Eye (tissue), 1 donor: ENCODE data around the gene USP47.

Experiments used
- DNase-seq: peaks from one replicate; pipeline ENCODE4 v3.0.0-alpha.2; 2015

Gene USP47

GRCh38 chr11:11866203-11866602, 24.4 kb downstream of the USP47 start:
- no peak for DNase-seq

GRCh38 chr11:11867720-11868119, 25.9 kb downstream of the USP47 start:
- DNase-seq = no peak

GRCh38 chr11:11871991-11872401, 30.2 kb downstream of the USP47 start:
- DNase-seq = no peak

- no peak for DNase-seq
Observed at GRCh38 chr11:11876458-11876857, 34.7 kb downstream of the USP47 start.

GRCh38 chr11:11880179-11880578, 38.4 kb downstream of the USP47 start:
- DNase-seq = no peak

- DNase-seq = no peak
Observed at GRCh38 chr11:11882539-11882938, 40.8 kb downstream of the USP47 start.

GRCh38 chr11:11884351-11884750, 42.6 kb downstream of the USP47 start:
- no peak for DNase-seq

- DNase-seq = no peak
Observed at GRCh38 chr11:11884774-11885481, 43.2 kb downstream of the USP47 start.

GRCh38 chr11:11894486-11894885, 52.7 kb downstream of the USP47 start:
- DNase-seq = no peak

GRCh38 chr11:11895672-11896071, 53.9 kb downstream of the USP47 start:
- DNase-seq = no peak

- DNase-seq = no peak
Observed at GRCh38 chr11:11898648-11899047, 56.9 kb downstream of the USP47 start.

- DNase-seq = no peak
Observed at GRCh38 chr11:11899401-11899800, 57.6 kb downstream of the USP47 start.

- DNase-seq = no peak
Observed at GRCh38 chr11:11901929-11902328, 60.2 kb downstream of the USP47 start.

GRCh38 chr11:11909727-11910126, 68.0 kb downstream of the USP47 start:
- DNase-seq = no peak

GRCh38 chr11:11910541-11910940, 68.8 kb downstream of the USP47 start:
- DNase-seq = no peak

- DNase-seq = no peak
Observed at GRCh38 chr11:11913395-11913794, 71.6 kb downstream of the USP47 start.

GRCh38 chr11:11915625-11916024, 73.9 kb downstream of the USP47 start:
- no peak for DNase-seq

- DNase-seq = no peak
Observed at GRCh38 chr11:11916981-11917399, 75.2 kb downstream of the USP47 start.

- no peak for DNase-seq
Observed at GRCh38 chr11:11923828-11924227, 82.1 kb downstream of the USP47 start.

- DNase-seq = no peak
Observed at GRCh38 chr11:11929920-11930319, 88.1 kb downstream of the USP47 start.

- peak; percentile 75 for DNase-seq
Observed at GRCh38 chr11:11931461-11932055, 89.8 kb downstream of the USP47 start.

- no peak for DNase-seq
Observed at GRCh38 chr11:11935536-11935935, 93.8 kb downstream of the USP47 start.

GRCh38 chr11:11937433-11937832, 95.7 kb downstream of the USP47 start:
- DNase-seq = no peak

GRCh38 chr11:11937957-11938356, 96.2 kb downstream of the USP47 start:
- no peak for DNase-seq

GRCh38 chr11:11940551-11940950, 98.8 kb downstream of the USP47 start:
- DNase-seq = no peak
